GM23338 (cell line): Measurements from ENCODE around the gene PHF24. TPM values are rescaled to one million over a fixed set of nuclear protein-coding genes. Genes with fewer than 3 reads are reported as not detected.

Source experiments
- ATAC-seq: fragments of 200-7000 bp; cut with Tn5 transposase; 3 replicates; pipeline ENCODE4 v1.9.1; 2020
- DNase-seq: peaks from one replicate; pipeline ENCODE4 v3.0.0-alpha.2; 2015; ENCODE audit warnings: low spot score
- H2AFZ ChIP-seq: fragments of 200-600 bp; sonication (generic); 2 replicates; pipeline ENCODE4 v1.8.0; 2016; ENCODE audit warnings: antibody characterized with exemption, mild to moderate bottlenecking, moderate library complexity
- H3F3A ChIP-seq: fragments of 200-600 bp; sonication (generic); replicated peaks from 2 replicates; pipeline ENCODE4 v1.8.0; 2017; ENCODE audit warnings: antibody characterized with exemption, mixed run types, low read depth
- H3K27ac ChIP-seq: fragments of 200-600 bp; sonication (generic); 2 replicates; pipeline ENCODE4 v1.6.1; 2016; ENCODE audit warnings: low read depth
- H3K27me3 ChIP-seq: fragments of 200-600 bp; sonication (generic); 2 replicates; pipeline ENCODE4 v1.8.0; 2016; ENCODE audit warnings: mild to moderate bottlenecking, mixed run types, moderate library complexity; ENCODE audit not compliant: insufficient read depth
- H3K36me3 ChIP-seq: fragments of 200-600 bp; sonication (generic); 2 replicates; pipeline ENCODE4 v1.8.0; 2016; ENCODE audit warnings: mild to moderate bottlenecking; ENCODE audit not compliant: insufficient read depth
- H3K4me1 ChIP-seq: fragments of 200-600 bp; sonication (generic); 2 replicates; pipeline ENCODE4 v1.8.0; 2016; ENCODE audit warnings: mild to moderate bottlenecking, moderate library complexity; ENCODE audit not compliant: insufficient read depth
- H3K4me2 ChIP-seq: fragments of 200-600 bp; sonication (generic); 2 replicates; pipeline ENCODE4 v1.7.1; 2017; ENCODE audit warnings: mixed run types
- H3K4me3 ChIP-seq: fragments of 200-600 bp; sonication (generic); 2 replicates; pipeline ENCODE4 v1.6.1; 2016; ENCODE audit warnings: mixed run types
- H3K79me2 ChIP-seq: fragments of 200-600 bp; sonication (generic); replicated peaks from 2 replicates; pipeline ENCODE4 v1.8.0; 2017; ENCODE audit warnings: mild to moderate bottlenecking; ENCODE audit not compliant: insufficient read depth
- H3K9me2 ChIP-seq: fragments of 200-600 bp; sonication (generic); 2 replicates; pipeline ENCODE4 v1.8.0; 2017; ENCODE audit not compliant: insufficient read depth
- H4K20me1 ChIP-seq: fragments of 200-600 bp; sonication (generic); replicated peaks from 2 replicates; pipeline ENCODE4 v1.8.0; 2017; ENCODE audit warnings: mild to moderate bottlenecking; ENCODE audit not compliant: insufficient read depth
- H3K27ac Mint-ChIP-seq: 2 replicates; pipeline ENCODE4 v1.8.0; 2020; ENCODE audit warnings: inconsistent platforms, mild to moderate bottlenecking, moderate library complexity, mixed read lengths
- H3K27me3 Mint-ChIP-seq: 3 replicates; pipeline ENCODE4 v1.8.0; 2022; ENCODE audit warnings: low read depth, mild to moderate bottlenecking, moderate library complexity, mixed read lengths, inconsistent platforms; ENCODE audit not compliant: insufficient read depth, poor library complexity
- H3K36me3 Mint-ChIP-seq: 3 replicates; pipeline ENCODE4 v1.8.0; 2021; ENCODE audit warnings: low read depth, mild to moderate bottlenecking, inconsistent platforms, moderate library complexity, mixed read lengths
- H3K4me1 Mint-ChIP-seq: 3 replicates; pipeline ENCODE4 v1.8.0; 2020; ENCODE audit warnings: mild to moderate bottlenecking, inconsistent platforms, mixed read lengths
- H3K4me3 Mint-ChIP-seq: 3 replicates; pipeline ENCODE4 v1.8.0; 2021; ENCODE audit warnings: moderate library complexity, mild to moderate bottlenecking, inconsistent platforms, mixed read lengths
- H3K9me3 Mint-ChIP-seq: 3 replicates; pipeline ENCODE4 v1.8.0; 2020; ENCODE audit warnings: moderate library complexity, mild to moderate bottlenecking, inconsistent platforms, mixed read lengths
- EZH2 ChIP-seq: fragments of 200-600 bp; sonication (generic); IDR thresholded peaks from one replicate; pipeline ENCODE4 v1.8.0; 2017; ENCODE audit warnings: antibody characterized with exemption, mild to moderate bottlenecking, low read depth; ENCODE audit not compliant: unreplicated experiment
- EZH2phosphoT487 ChIP-seq: fragments of 200-600 bp; sonication (generic); IDR thresholded peaks from one replicate; pipeline ENCODE4 v1.8.1; 2018; ENCODE audit warnings: antibody characterized with exemption; ENCODE audit not compliant: unreplicated experiment
- JUNB ChIP-seq: IDR thresholded peaks from one replicate; pipeline ENCODE4 v1.6.1; 2016; ENCODE audit warnings: antibody characterized with exemption; ENCODE audit not compliant: unreplicated experiment
- NANOG ChIP-seq: IDR thresholded peaks from 2 replicates; pipeline ENCODE4 v1.6.1; 2016; ENCODE audit warnings: antibody characterized with exemption, borderline replicate concordance
- POLR2AphosphoS5 ChIP-seq: IDR thresholded peaks from 2 replicates; pipeline ENCODE4 v1.6.1; 2016; ENCODE audit warnings: antibody characterized with exemption, low read depth
- ZNF331 ChIP-seq: fragments of 250-450 bp; sonication (Bioruptor Pico); IDR thresholded peaks from 2 replicates; pipeline ENCODE4 v1.5.0; 2020; ENCODE audit warnings: low read depth, mild to moderate bottlenecking, moderate library complexity
- polyA plus RNA-seq: library from polyadenylated mRNA; unstranded; fragments of >200 nt; fragmentation: Nextera tagmentation; extraction: Ambion mirVana; gene quantifications from 2 replicates; pipeline ENCODE4 v1.2.1, GENCODE V29; 2016
- total RNA-seq: library from RNA; depleted of rRNA; stranded (reverse); fragments of >200 nt; shearing (Covaris generic); gene quantifications from 2 replicates; pipeline ENCODE4 v1.2.3, GENCODE V29; 2014
- TF ChIP-seq, protein P1 (sequence below): IDR thresholded peaks from one replicate; pipeline ENCODE4 v1.6.1; 2018; ENCODE audit warnings: antibody characterized with exemption; ENCODE audit not compliant: unreplicated experiment
- TF ChIP-seq, protein P2 (sequence below), 2 experiments: fragments of 200-600 bp in 1 of 2; sonication (generic) in 1 of 2; conservative IDR thresholded peaks; 2 replicates each; pipeline versions ENCODE4 v1.5.1 to v1.6.1; 2016 to 2017; ENCODE audit warnings: antibody characterized with exemption in 2 of 2, low read depth in 2 of 2, mild to moderate bottlenecking in 2 of 2, moderate library complexity in 1 of 2
- TF ChIP-seq, protein P3 (sequence below): fragments of 250-450 bp; sonication (Bioruptor Pico); IDR thresholded peaks from 2 replicates; pipeline ENCODE4 v1.5.0; 2020; ENCODE audit warnings: mild to moderate bottlenecking, moderate library complexity

Gene PHF24
- total and polyA plus RNA-seq, 2 experiments from 2014 or later, result 0.05 to 0.14 TPM

DNA sequence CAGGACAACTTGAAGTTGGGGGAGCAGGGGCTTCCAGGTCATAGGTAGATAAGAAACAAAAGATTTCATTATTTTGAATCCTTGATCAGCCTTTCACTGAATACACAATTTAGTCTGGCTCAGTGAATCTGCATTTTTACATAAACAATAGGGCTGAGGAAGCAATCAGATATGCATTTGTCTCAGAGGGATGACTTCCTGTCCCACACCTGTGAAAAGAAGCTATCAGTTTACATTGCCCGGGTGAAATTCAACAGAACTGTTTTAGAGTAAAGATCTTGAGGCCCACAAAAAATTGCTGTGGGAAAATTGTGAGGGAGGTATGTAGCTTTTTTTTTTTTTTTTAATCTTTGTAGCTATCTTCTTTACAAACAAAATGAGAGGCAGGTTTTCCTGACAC, 69.8 kb downstream of the PHF24 start:
- Histone ChIP-seq H3K9me2 (no peaks in the 10 kb centered on the region), H3F3A (no peaks in the 10 kb centered on the region), H4K20me1 (no peaks in the 10 kb centered on the region), H3K4me1 (peaks cover 24% of the 10 kb centered on the region), H3K4me2 (peak overlapping the region; percentile 25; the same call in 1 of the 2 replicates), H3K27me3 (no peaks in the 10 kb centered on the region), H3K27ac (peak overlapping the region; percentile 85), H2AFZ (no peak overlapping the region), H3K36me3 (no peaks in the 10 kb centered on the region), H3K4me3 (peak overlapping the region; percentile 2; the same call in 1 of the 2 replicates), H3K79me2 (no peaks in the 10 kb centered on the region)
- peaks cover 24% of the 10 kb centered on the region for H3K4me1 Mint-ChIP-seq
- peak overlapping the region; percentile 76 for H3K27ac Mint-ChIP-seq
- H3K4me3 Mint-ChIP-seq, result no peak overlapping the region
- ATAC-seq (no peak), DNase-seq (no peak)
- H3K27me3 Mint-ChIP-seq, result peaks cover 7% of the 10 kb centered on the region
- H3K9me3 Mint-ChIP-seq, result peaks cover 53% of the 10 kb centered on the region
- H3K36me3 Mint-ChIP-seq, result peaks cover 63% of the 10 kb centered on the region
- no peak for TF ChIP-seq EZH2phosphoT487
- TF ChIP-seq JUNB, result no peak
- TF ChIP-seq, protein P1, sequence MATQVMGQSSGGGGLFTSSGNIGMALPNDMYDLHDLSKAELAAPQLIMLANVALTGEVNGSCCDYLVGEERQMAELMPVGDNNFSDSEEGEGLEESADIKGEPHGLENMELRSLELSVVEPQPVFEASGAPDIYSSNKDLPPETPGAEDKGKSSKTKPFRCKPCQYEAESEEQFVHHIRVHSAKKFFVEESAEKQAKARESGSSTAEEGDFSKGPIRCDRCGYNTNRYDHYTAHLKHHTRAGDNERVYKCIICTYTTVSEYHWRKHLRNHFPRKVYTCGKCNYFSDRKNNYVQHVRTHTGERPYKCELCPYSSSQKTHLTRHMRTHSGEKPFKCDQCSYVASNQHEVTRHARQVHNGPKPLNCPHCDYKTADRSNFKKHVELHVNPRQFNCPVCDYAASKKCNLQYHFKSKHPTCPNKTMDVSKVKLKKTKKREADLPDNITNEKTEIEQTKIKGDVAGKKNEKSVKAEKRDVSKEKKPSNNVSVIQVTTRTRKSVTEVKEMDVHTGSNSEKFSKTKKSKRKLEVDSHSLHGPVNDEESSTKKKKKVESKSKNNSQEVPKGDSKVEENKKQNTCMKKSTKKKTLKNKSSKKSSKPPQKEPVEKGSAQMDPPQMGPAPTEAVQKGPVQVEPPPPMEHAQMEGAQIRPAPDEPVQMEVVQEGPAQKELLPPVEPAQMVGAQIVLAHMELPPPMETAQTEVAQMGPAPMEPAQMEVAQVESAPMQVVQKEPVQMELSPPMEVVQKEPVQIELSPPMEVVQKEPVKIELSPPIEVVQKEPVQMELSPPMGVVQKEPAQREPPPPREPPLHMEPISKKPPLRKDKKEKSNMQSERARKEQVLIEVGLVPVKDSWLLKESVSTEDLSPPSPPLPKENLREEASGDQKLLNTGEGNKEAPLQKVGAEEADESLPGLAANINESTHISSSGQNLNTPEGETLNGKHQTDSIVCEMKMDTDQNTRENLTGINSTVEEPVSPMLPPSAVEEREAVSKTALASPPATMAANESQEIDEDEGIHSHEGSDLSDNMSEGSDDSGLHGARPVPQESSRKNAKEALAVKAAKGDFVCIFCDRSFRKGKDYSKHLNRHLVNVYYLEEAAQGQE, result no peak
- no peak for TF ChIP-seq POLR2AphosphoS5
- TF ChIP-seq, protein P2, sequence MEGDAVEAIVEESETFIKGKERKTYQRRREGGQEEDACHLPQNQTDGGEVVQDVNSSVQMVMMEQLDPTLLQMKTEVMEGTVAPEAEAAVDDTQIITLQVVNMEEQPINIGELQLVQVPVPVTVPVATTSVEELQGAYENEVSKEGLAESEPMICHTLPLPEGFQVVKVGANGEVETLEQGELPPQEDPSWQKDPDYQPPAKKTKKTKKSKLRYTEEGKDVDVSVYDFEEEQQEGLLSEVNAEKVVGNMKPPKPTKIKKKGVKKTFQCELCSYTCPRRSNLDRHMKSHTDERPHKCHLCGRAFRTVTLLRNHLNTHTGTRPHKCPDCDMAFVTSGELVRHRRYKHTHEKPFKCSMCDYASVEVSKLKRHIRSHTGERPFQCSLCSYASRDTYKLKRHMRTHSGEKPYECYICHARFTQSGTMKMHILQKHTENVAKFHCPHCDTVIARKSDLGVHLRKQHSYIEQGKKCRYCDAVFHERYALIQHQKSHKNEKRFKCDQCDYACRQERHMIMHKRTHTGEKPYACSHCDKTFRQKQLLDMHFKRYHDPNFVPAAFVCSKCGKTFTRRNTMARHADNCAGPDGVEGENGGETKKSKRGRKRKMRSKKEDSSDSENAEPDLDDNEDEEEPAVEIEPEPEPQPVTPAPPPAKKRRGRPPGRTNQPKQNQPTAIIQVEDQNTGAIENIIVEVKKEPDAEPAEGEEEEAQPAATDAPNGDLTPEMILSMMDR (conservative IDR thresholded peaks at IDR 0.05; ENCODE audit: low read depth in 2 of 2), result no peak
- no peak for TF ChIP-seq EZH2
- TF ChIP-seq ZNF331 (CRISPR knock-in tag), result no peak
- TF ChIP-seq, protein P3, sequence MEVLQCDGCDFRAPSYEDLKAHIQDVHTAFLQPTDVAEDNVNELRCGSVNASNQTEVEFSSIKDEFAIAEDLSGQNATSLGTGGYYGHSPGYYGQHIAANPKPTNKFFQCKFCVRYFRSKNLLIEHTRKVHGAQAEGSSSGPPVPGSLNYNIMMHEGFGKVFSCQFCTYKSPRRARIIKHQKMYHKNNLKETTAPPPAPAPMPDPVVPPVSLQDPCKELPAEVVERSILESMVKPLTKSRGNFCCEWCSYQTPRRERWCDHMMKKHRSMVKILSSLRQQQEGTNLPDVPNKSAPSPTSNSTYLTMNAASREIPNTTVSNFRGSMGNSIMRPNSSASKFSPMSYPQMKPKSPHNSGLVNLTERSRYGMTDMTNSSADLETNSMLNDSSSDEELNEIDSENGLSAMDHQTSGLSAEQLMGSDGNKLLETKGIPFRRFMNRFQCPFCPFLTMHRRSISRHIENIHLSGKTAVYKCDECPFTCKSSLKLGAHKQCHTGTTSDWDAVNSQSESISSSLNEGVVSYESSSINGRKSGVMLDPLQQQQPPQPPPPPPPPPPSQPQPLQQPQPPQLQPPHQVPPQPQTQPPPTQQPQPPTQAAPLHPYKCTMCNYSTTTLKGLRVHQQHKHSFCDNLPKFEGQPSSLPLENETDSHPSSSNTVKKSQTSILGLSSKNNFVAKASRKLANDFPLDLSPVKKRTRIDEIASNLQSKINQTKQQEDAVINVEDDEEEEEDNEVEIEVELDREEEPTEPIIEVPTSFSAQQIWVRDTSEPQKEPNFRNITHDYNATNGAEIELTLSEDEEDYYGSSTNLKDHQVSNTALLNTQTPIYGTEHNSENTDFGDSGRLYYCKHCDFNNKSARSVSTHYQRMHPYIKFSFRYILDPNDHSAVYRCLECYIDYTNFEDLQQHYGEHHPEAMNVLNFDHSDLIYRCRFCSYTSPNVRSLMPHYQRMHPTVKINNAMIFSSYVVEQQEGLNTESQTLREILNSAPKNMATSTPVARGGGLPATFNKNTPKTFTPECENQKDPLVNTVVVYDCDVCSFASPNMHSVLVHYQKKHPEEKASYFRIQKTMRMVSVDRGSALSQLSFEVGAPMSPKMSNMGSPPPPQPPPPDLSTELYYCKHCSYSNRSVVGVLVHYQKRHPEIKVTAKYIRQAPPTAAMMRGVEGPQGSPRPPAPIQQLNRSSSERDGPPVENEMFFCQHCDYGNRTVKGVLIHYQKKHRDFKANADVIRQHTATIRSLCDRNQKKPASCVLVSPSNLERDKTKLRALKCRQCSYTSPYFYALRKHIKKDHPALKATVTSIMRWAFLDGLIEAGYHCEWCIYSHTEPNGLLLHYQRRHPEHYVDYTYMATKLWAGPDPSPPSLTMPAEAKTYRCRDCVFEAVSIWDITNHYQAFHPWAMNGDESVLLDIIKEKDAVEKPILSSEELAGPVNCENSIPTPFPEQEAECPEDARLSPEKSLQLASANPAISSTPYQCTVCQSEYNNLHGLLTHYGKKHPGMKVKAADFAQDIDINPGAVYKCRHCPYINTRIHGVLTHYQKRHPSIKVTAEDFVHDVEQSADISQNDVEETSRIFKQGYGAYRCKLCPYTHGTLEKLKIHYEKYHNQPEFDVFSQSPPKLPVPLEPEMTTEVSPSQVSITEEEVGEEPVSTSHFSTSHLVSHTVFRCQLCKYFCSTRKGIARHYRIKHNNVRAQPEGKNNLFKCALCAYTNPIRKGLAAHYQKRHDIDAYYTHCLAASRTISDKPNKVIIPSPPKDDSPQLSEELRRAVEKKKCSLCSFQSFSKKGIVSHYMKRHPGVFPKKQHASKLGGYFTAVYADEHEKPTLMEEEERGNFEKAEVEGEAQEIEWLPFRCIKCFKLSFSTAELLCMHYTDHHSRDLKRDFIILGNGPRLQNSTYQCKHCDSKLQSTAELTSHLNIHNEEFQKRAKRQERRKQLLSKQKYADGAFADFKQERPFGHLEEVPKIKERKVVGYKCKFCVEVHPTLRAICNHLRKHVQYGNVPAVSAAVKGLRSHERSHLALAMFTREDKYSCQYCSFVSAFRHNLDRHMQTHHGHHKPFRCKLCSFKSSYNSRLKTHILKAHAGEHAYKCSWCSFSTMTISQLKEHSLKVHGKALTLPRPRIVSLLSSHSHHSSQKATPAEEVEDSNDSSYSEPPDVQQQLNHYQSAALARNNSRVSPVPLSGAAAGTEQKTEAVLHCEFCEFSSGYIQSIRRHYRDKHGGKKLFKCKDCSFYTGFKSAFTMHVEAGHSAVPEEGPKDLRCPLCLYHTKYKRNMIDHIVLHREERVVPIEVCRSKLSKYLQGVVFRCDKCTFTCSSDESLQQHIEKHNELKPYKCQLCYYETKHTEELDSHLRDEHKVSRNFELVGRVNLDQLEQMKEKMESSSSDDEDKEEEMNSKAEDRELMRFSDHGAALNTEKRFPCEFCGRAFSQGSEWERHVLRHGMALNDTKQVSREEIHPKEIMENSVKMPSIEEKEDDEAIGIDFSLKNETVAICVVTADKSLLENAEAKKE (CRISPR knock-in tag), result no peak
- TF ChIP-seq NANOG, result no peak
